Activated T-helper 17 cell treated with anti-CD3 and anti-CD28 coated beads, Interleukin-2, amount 50 U/mL, for 72 hours (primary cell): ENCODE results near the gene PADI2. TPM values are rescaled to one million over a fixed set of nuclear protein-coding genes. Genes with fewer than 3 reads are reported as not detected.

Experiments used
- ATAC-seq: fragments of 150-1000 bp; cut with Tn5 transposase; replicated peaks from 2 replicates; pipeline ENCODE4 v1.10.0; 2021; ENCODE audit warnings: mild to moderate bottlenecking, moderate library complexity
- H3K27ac Mint-ChIP-seq: one replicate; pipeline ENCODE4 v1.8.0; 2022; ENCODE audit warnings: mixed read lengths
- H3K27me3 Mint-ChIP-seq: one replicate; pipeline ENCODE4 v1.8.0; 2022; ENCODE audit warnings: mixed read lengths
- H3K36me3 Mint-ChIP-seq: one replicate; pipeline ENCODE4 v1.8.0; 2022; ENCODE audit warnings: low read depth, mild to moderate bottlenecking, mixed read lengths
- H3K4me1 Mint-ChIP-seq: one replicate; pipeline ENCODE4 v1.8.0; 2022; ENCODE audit warnings: mixed read lengths
- H3K4me3 Mint-ChIP-seq: one replicate; pipeline ENCODE4 v1.8.0; 2022; ENCODE audit warnings: mild to moderate bottlenecking, mixed read lengths
- H3K9me3 Mint-ChIP-seq: one replicate; pipeline ENCODE4 v1.8.0; 2022; ENCODE audit warnings: mixed read lengths
- total RNA-seq, 2 donors: library from RNA; stranded (reverse); gene quantifications; one replicate each; pipeline ENCODE4 v1.2.3, GENCODE V29; 2022

PADI2 gene
- total RNA-seq, 2 donors from 2014 or later, result 0.13 to 0.26 TPM

GRCh38 chr1:17149771-17150170 lies 30.5 kb upstream of the PADI2 start:
- Mint-ChIP-seq H3K36me3 (no peaks in the 10 kb centered on the region), H3K27ac (no peak overlapping the region), H3K4me1 (no peaks in the 10 kb centered on the region), H3K4me3 (no peak overlapping the region), H3K9me3 (peaks cover 21% of the 10 kb centered on the region), H3K27me3 (peaks cover 39% of the 10 kb centered on the region)
- no peak for ATAC-seq

DNA sequence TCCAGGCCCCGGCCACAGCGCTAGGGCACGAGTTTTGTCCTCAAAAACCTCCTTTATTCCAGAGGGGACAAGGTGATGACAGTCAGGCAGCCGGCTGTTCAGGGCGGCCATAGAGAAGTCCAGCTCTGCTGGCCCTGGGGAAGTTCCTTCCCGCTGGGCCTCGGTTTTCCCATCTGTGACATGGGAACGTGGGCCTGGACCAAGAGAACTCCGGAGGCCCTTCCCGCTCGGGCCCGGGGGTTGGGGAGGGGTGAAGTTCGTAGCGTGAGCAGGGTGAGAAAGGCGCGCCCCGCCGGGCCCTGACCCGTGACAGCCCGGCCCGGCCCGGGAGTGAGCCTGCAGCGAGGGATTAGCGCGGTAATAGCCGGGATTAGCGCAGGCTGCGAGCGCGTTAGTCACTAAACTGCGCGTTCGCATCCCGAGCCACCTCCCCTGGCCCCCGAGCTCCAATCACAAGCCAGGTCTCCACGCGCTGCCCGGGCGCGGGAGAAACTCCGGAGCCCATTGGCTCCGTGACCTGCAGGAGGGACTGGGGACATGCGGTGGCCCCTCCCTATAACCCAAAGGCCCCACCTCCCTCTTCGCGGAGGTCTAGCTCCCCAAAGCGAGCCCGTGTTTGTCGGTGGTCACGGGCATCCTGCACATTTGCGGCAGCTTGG lies 29.8 kb upstream of the PADI2 start:
- no peak overlapping the region for H3K27ac Mint-ChIP-seq
- H3K27me3 Mint-ChIP-seq, result peaks cover 33% of the 10 kb centered on the region
- no peaks in the 10 kb centered on the region for H3K4me1 Mint-ChIP-seq
- H3K4me3 Mint-ChIP-seq, result no peak overlapping the region
- H3K9me3 Mint-ChIP-seq, result peaks cover 14% of the 10 kb centered on the region
- ATAC-seq, result no peak
- no peaks in the 10 kb centered on the region for H3K36me3 Mint-ChIP-seq

GRCh38 chr1:17145648-17146047 lies 26.4 kb upstream of the PADI2 start:
- no peak for ATAC-seq
- Mint-ChIP-seq H3K4me3 (no peak overlapping the region), H3K27ac (no peak overlapping the region), H3K4me1 (no peaks in the 10 kb centered on the region), H3K27me3 (peaks cover 19% of the 10 kb centered on the region), H3K36me3 (no peaks in the 10 kb centered on the region), H3K9me3 (no peaks in the 10 kb centered on the region)

DNA sequence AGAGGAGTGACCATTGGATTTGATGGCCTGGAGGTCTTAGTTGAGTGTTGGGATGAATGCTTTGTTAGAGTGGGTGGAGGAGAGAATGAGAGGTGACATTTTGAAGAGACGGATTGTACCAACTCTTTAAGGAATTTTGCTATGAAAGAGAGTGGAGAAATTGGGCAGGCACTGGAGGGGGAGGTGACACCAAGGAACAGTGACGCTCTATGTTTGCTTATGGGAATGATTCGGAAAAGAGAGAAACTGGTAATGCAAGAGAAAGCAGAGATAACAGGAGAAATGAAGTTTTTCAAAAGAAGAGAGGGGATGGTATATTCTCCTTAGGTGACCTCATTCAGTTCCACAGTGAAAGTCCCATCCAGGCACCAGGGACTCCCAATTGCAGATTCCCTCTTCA lies 24.5 kb upstream of the PADI2 start:
- H3K4me1 Mint-ChIP-seq, result no peaks in the 10 kb centered on the region
- peaks cover 12% of the 10 kb centered on the region for H3K27me3 Mint-ChIP-seq
- no peak overlapping the region for H3K4me3 Mint-ChIP-seq
- H3K27ac Mint-ChIP-seq, result no peak overlapping the region
- no peaks in the 10 kb centered on the region for H3K9me3 Mint-ChIP-seq
- ATAC-seq, result no peak
- no peaks in the 10 kb centered on the region for H3K36me3 Mint-ChIP-seq

DNA sequence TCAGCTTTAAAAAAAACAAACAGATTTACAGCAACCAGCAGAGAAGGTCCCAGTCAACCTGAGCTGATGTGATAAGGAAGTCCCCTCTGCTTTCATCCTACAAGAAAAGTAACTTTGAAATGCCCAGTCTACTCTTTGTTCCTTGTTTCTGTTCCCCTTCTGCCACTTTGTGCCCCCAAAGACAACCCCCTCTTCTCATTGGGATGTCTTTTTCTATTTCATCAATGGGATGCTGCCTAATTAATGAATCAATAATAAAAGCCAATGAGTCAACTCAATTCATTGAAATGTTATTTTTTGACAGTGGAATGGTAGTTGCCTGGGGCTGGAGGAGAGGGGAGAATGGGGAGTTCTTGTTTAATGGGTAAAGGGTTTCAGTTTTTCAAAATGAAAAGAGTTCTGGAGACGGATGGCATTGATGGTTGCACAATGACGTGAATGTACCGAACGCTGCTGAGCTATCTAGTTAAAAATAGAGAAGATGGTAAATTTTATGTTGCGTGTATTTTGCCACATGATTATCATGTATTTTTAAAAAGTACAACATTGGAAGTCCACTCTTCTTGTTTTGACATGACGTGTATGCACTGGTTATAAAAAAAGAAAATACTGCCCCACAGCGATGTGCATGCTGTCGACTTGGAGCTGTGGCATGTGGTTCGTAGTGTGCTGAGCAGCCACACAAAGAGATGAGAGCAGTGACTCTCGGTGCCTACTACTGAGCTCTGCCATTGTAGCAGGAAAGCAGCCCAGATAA lies 22.4 kb upstream of the PADI2 start:
- no peak overlapping the region for H3K4me3 Mint-ChIP-seq
- no peaks in the 10 kb centered on the region for H3K36me3 Mint-ChIP-seq
- peaks cover 20% of the 10 kb centered on the region for H3K27me3 Mint-ChIP-seq
- no peaks in the 10 kb centered on the region for H3K9me3 Mint-ChIP-seq
- ATAC-seq, result no peak
- H3K4me1 Mint-ChIP-seq, result no peaks in the 10 kb centered on the region
- H3K27ac Mint-ChIP-seq, result no peak overlapping the region

DNA sequence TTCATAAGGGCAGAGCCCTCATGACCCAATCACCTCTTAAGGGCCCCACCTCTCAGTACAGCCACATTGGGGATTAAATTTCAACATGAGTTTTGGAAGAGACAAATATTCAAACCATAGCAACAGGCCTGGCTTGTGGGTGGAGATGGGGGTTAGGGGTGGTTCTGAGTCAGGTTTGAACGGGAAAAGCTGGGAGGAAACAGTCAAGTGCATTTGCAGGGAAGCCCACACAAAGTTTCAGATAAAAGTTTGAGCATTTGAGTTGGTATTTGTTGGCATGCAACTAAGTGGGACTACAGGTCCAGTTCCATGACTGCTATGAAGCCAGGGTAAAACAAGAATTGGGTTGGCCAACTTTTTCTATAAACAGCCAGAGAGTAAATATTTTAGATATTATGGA lies 21.0 kb upstream of the PADI2 start:
- H3K9me3 Mint-ChIP-seq, result no peaks in the 10 kb centered on the region
- peaks cover 23% of the 10 kb centered on the region for H3K27me3 Mint-ChIP-seq
- H3K4me3 Mint-ChIP-seq, result no peak overlapping the region
- H3K27ac Mint-ChIP-seq, result no peak overlapping the region
- H3K4me1 Mint-ChIP-seq, result no peaks in the 10 kb centered on the region
- no peaks in the 10 kb centered on the region for H3K36me3 Mint-ChIP-seq
- ATAC-seq, result no peak

GRCh38 chr1:17139637-17140036 lies 20.4 kb upstream of the PADI2 start:
- ATAC-seq, result no peak
- Mint-ChIP-seq H3K4me3 (no peak overlapping the region), H3K27ac (no peak overlapping the region), H3K36me3 (no peaks in the 10 kb centered on the region), H3K4me1 (no peaks in the 10 kb centered on the region), H3K9me3 (no peaks in the 10 kb centered on the region), H3K27me3 (peaks cover 27% of the 10 kb centered on the region)

DNA sequence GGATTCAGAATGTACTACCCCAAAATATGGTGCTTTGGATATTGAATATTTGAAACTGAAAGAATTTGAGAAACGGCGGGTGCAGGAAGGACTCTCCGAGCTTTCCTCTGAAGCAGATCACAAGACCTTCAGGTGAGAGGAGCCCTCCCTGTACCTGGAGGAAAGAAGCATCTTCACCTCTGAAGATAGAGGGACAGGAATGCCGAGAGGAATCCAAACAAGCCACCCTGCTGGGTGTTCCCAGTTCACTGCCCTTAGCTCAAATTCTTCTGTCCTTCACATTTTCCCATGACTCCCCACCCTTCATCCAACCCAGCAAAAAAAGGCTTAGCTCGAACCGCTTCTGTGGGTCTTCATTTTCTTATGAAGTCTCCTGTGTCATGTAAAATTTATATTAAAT lies 18.2 kb upstream of the PADI2 start:
- ATAC-seq, result no peak
- Mint-ChIP-seq H3K4me3 (no peak overlapping the region), H3K27me3 (peaks cover 29% of the 10 kb centered on the region), H3K36me3 (no peaks in the 10 kb centered on the region), H3K9me3 (no peaks in the 10 kb centered on the region), H3K4me1 (no peaks in the 10 kb centered on the region), H3K27ac (no peak overlapping the region)

- H3K4me1 Mint-ChIP-seq, result no peaks in the 10 kb centered on the region
- H3K27ac Mint-ChIP-seq, result no peak overlapping the region
- H3K9me3 Mint-ChIP-seq, result no peaks in the 10 kb centered on the region
- no peak overlapping the region for H3K4me3 Mint-ChIP-seq
- no peaks in the 10 kb centered on the region for H3K36me3 Mint-ChIP-seq
- peaks cover 27% of the 10 kb centered on the region for H3K27me3 Mint-ChIP-seq
- no peak for ATAC-seq
Observed at GRCh38 chr1:17136936-17137335, 17.7 kb upstream of the PADI2 start.

GRCh38 chr1:17136145-17136544 lies 16.9 kb upstream of the PADI2 start:
- H3K4me3 Mint-ChIP-seq, result no peak overlapping the region
- peak; percentile 18 for ATAC-seq

DNA sequence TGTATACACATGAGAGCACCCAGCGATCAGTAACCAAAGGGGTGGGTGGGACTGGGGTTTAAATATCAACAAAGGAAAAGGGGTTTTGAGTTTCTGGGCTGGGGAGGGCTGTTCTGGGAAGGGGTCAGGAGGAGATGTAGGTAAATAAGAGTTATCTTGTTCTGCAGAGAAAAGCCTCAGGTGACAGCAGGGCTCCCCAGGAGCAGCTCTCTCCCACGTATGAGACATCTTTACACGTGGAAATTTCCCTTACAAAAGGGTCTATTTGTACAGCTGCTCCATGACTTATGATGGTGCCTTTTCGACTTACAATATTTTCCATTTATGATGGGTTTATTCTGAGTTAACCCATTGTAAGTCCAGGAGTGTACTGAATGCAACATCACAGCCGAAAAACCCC lies 16.3 kb upstream of the PADI2 start:
- Mint-ChIP-seq H3K27me3 (peaks cover 23% of the 10 kb centered on the region), H3K36me3 (no peaks in the 10 kb centered on the region), H3K4me1 (no peaks in the 10 kb centered on the region), H3K27ac (no peak overlapping the region), H3K9me3 (no peaks in the 10 kb centered on the region), H3K4me3 (no peak overlapping the region)
- ATAC-seq, result peak; percentile 7

More at GRCh38 chr1:17136145-17136544, 16.9 kb upstream of the PADI2 start:
- no peaks in the 10 kb centered on the region for H3K9me3 Mint-ChIP-seq
- no peak overlapping the region for H3K27ac Mint-ChIP-seq
- no peaks in the 10 kb centered on the region for H3K36me3 Mint-ChIP-seq
- H3K27me3 Mint-ChIP-seq, result peaks cover 23% of the 10 kb centered on the region
- H3K4me1 Mint-ChIP-seq, result no peaks in the 10 kb centered on the region

- Mint-ChIP-seq H3K4me1 (no peaks in the 10 kb centered on the region), H3K4me3 (no peak overlapping the region), H3K27ac (no peak overlapping the region), H3K27me3 (peaks cover 23% of the 10 kb centered on the region), H3K36me3 (no peaks in the 10 kb centered on the region), H3K9me3 (no peaks in the 10 kb centered on the region)
- no peak for ATAC-seq
Observed at GRCh38 chr1:17134724-17135123, 15.5 kb upstream of the PADI2 start.

DNA sequence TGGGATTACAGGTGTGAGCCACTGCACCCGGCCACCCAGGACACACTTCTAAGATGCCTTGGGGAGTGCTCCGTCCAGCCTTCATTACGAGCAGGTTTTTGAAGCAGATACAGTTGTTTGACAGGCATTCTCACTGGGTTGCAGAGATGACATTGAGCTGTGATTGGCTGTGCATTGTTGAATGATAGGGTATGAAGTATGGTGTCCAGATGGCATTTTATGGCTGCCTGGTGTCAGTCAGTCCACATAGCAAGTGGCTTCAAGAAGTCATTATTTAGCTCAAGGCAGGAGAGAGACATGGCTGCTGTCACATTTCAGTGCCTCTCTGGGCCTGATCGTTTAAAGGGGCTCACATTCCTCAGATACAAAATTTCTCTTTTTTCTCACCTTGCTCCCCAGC lies 14.8 kb upstream of the PADI2 start:
- Mint-ChIP-seq H3K27ac (no peak overlapping the region), H3K9me3 (no peaks in the 10 kb centered on the region), H3K36me3 (no peaks in the 10 kb centered on the region)

DNA sequence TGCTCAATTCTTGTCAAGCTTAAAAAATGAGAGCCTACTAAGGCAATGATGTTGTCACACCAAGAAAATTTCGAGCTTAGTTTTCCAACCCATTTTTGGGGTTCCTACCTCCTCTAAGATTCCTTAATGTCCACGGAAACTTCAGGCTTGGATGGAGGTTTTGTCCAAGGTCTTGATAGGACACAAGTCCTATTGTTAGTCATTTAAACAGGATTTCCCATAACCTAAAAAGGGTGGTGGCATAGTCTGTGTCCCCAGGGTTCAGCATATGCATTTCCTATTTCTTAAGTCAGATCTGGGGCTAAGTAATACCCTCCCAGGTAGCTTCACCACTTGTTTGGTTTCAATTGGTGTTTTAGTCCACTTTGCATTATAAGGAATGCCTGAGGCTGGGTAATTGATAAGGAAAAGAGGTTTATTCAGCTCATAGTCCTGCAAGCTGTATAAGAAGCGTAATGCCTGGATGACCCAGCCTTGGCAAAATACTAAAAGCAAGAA lies 10.9 kb upstream of the PADI2 start:
- H3K4me1 Mint-ChIP-seq, result no peaks in the 10 kb centered on the region
- no peak for ATAC-seq
- H3K36me3 Mint-ChIP-seq, result no peaks in the 10 kb centered on the region
- H3K27ac Mint-ChIP-seq, result no peak overlapping the region
- no peak overlapping the region for H3K4me3 Mint-ChIP-seq
- no peaks in the 10 kb centered on the region for H3K9me3 Mint-ChIP-seq
- H3K27me3 Mint-ChIP-seq, result peaks cover 8% of the 10 kb centered on the region

More for the DNA sequence above, 14.8 kb upstream of the PADI2 start:
- Mint-ChIP-seq H3K4me1 (no peaks in the 10 kb centered on the region), H3K27me3 (peaks cover 23% of the 10 kb centered on the region), H3K4me3 (no peak overlapping the region)
- no peak for ATAC-seq

- no peaks in the 10 kb centered on the region for H3K9me3 Mint-ChIP-seq
- H3K36me3 Mint-ChIP-seq, result no peaks in the 10 kb centered on the region
- no peak overlapping the region for H3K27ac Mint-ChIP-seq
Observed at GRCh38 chr1:17128361-17128760, 9.1 kb upstream of the PADI2 start.

More at GRCh38 chr1:17128361-17128760, 9.1 kb upstream of the PADI2 start:
- H3K4me1 Mint-ChIP-seq, result no peaks in the 10 kb centered on the region
- no peaks in the 10 kb centered on the region for H3K27me3 Mint-ChIP-seq
- no peak overlapping the region for H3K4me3 Mint-ChIP-seq
- no peak for ATAC-seq
